CMK (cell line): ENCODE results near the gene FAM111A.
"Not testable (repeated sequence)": the region's sequence is repeated elsewhere in the genome, so short reads cannot be mapped to it uniquely, and the experiment has no call there.

Source experiments
- DNase-seq: peaks from one replicate; pipeline ENCODE4 v3.0.0-alpha.2; 2010; ENCODE audit warnings: low read depth

The FAM111A gene, protein sequence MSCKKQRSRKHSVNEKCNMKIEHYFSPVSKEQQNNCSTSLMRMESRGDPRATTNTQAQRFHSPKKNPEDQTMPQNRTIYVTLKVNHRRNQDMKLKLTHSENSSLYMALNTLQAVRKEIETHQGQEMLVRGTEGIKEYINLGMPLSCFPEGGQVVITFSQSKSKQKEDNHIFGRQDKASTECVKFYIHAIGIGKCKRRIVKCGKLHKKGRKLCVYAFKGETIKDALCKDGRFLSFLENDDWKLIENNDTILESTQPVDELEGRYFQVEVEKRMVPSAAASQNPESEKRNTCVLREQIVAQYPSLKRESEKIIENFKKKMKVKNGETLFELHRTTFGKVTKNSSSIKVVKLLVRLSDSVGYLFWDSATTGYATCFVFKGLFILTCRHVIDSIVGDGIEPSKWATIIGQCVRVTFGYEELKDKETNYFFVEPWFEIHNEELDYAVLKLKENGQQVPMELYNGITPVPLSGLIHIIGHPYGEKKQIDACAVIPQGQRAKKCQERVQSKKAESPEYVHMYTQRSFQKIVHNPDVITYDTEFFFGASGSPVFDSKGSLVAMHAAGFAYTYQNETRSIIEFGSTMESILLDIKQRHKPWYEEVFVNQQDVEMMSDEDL

DNA sequence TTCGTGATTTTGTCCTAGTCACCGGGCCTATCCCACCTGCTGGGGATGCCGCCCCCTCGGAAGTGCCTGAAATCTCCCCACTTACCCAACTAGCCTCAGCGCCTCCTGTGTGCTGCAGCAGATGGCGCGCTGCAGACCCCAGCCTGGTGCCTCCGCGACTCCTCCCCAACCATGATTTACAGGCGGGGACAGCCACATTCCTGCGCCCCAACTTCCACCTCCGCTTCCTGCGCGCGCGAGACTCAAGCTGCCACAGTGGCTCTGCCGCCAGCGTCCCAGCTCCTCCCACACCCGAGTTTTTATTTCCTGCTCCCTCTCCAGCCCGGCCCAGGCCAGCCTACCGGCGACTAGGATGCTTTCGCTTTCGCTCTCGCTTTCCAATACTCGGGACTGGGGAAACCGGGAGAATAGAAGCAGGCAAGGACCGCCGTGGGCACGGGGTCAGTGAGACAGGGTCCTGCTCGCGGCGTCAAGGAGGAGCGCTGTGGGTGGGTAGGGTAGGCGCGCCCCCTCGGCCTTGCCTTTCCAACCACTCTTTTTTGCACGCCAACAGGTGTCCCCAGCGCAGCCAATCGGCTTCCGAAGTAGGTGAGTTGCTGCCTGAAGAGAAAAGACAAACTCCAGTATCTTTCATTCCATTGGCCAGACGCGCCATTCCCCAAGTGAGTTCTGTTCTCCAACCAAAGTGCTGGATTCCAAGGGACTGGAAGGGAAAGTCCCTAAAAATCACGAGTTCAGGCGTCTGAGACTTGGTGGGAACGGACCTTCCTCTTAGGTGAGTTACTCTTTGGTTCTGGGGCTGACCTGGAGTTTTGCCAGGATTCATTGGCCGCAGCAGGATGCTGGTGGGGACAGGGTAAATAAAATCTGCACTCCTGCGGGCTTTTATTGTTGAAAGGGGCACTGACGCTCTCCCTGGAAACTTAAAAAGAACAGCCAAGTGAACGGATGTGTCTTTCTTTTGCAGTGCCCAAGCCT, at the start of gene FAM111A:
Gene FAM111A (plus strand): TSS at position 327 of the 978 bp plus-strand sequence. CDS start 6,017 bp downstream, outside the sequence.
- peak; percentile 58 for DNase-seq

DNA sequence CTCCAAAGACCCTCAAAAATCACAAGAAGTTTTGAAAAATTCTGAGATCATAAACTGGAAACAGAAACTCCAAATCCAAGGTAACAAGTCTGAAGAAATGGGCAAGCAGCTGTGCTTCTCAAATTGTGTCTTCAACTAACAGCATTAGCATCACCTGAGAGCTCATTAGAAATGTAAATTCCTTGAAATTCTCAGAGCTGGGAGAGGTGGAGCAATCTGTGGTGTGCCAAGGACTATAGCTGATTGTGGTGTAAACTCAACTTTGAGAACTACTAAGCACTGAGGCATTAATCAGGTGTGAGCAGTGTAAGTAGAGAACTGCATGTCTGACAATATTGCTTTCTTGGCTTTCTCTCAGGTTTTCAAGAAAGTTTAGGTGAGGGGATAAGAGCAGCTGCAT, 49.1 kb upstream of the FAM111A start:
- not testable (repeated sequence) for DNase-seq

DNA sequence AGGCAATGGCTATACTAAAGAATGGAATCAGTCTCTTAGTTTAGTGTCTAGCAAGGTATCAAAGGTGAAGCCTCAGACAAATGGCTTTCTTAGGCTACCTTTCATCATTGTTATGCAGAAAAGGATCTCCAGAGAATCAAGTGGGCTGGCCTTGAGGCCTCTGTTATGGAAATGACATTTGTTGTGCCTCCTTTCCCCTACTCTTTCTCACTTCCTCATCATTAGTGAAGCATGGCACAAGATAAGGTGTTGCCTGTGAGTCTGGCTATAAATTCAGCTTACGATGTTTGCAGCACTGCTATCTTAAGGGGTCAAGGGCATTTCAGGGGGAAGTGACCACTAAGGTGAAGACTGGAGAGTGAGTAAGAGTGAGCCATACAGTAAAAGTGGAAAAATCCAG, 47.4 kb upstream of the FAM111A start:
- not testable (repeated sequence) for DNase-seq

DNA sequence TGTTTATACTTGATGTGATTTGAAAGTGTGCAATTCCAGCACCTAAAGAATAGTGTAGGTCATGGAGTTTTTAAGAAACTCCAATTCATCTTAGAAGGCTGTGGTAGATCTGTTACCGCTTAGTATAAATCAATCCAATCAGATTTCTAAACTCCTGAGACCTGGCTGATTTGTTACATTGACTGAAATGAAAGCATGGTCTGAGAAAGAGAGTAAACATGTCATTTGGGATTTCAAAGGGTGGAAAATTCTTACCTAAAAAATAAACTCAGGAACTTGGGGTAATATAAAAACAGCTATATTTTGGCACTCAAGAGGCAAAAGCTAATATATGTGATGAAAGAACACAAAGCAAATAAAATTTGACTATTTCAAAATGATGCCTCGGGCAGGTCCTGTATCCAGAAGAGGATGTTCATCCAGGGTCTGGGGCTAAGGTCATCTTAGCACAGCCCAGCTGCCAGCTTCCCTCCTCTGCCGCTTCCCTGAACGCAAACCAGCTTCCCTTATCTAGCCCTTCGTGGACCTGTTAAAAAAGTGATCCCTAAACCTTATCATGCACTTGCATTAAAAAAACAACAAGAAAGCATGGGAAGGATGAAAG, 46.6 kb upstream of the FAM111A start:
- not testable (repeated sequence) for DNase-seq

DNA sequence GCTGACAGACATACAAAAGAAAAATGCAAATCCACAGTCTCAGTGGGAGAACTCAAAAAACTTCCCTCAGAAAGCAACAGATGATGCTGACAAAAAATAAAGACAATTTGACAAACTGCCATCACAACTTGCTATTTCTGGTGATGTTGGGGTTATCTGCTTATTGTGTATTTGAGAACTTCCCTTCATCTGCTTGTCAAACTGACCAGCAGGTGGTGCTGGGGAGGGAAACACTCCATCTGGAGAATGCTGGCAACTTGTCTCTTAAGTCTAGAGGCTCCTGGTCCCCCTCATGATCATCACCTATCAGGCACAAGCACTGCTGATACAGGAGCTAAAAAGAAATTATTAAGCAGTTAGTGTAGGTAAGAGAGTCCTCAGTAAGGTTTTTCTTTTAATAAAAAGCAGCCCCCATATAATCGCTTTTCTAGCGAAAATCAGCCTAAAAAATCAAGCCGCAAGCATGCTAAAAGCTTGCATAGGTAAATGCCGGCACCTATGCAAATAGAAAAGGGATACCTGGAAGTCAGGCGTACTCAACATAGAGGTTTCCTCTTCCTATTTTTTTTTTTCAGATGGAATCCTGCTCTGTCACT, 45.4 kb upstream of the FAM111A start:
- peak; percentile 11 for DNase-seq

DNA sequence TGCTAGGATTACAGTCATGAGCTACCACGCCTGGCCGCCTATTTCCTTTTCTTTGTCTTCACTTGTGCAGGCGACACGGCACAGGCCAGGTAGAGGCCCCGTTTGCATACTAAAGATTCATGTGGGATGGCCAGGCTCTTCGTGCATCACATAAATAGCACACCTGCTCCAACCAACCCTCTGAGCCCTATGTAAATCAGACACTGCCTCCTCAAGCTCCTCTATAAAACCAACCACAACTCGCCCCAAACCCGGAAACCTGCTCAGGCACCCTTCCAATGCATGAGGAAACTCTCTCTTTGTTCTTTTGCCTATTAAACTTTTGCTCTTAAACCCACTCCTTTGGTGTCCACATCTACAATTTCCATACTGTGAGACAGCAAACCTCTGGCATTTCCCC, 44.7 kb upstream of the FAM111A start:
- DNase-seq: not testable (repeated sequence)

DNA sequence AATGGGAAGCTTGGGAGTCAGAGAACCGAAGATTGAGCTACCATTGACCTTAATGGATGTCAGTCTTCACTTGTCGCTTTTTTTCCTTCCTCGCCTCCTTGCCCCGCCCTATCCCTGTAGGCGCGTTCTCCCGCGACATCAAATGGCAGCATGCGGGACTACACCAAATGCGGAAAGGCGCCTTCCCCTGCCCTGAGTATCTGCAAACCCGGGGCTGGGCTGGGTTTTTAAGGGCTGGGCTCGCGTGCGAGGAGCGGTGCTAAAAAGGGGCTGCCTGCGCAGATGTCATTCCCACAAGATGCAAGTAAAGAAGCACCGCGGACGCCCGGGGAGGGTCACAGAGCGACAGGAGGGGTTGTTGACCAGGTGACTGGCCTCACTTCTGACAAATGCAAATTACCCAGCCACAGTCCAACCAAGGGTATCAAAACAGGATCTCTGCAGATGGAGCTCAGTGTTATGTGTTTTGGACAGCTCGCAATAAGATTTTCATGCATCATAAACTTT, 40.3 kb upstream of the FAM111A start:
- no peak for DNase-seq

DNA sequence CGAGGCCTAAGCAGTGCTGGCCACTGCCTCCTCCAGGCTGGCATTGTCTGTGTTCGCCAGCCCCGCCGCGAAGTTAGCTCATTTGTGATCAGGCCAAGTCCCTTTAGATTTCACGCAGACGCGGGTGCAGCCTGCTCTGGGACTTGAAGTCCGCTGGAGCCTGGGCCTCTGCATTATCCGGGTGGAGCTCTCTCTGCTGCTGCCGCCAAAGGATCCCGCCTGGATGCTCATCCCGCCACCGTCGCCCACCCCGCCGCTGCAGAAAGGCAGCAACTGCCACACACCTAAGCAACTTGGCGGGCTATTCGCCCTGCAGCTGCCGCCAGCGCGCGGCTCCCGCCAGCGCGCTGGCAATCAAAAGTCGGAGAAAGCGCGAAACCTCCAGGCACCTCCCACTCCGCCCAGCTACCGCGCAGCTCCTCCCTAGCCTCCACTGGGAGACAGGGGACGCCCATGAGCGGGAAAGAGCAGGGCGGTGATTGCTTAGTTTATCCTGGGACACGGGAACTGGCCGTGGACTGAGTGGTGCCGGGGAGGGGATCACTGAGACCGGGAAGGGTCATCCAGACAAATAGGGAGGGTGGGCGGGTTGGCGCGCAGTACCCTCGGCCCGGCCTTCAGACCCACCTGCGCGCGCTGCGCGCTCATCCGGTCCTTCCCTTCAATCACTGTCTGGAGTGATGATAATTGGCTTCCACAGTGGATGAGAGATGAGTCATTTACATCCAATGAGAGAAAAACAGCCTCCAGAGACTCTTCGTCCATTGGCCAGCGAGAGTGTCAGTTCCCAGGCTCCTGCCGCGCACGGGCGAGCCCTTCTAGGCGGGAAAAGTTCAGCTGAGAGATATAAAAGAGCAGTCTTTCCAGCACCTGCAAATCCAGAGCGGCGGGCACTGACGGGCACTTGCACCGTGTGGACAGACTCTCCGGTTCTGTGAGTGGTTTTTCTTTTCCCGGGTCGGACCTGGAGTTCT, 36.0 kb upstream of the FAM111A start, which contains the start of gene FAM111B:
Gene FAM111B (plus strand): TSS at position 875 of the 974 bp plus-strand sequence. CDS start 2,389 bp downstream, outside the sequence.
- no peak for DNase-seq

DNA sequence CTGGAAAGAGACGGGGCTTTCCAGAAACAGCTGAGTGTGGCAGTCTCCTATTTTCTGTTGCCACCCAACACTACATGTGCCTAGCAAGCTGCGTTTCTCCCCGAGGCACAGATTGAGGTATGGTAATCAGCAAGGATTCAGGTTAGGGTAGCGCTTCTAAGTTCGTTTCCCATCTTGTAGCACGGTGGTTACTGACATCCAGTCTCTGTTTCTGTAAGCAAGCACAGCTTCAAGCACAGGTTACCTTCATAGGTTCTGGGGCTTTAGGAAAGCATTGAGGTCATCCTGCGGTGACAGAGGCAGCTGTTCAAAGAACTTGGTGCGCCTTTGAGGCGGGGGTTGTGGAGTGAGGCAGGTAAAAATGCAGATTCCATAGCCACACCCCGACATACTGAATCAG, 34.9 kb upstream of the FAM111A start:
- not testable (repeated sequence) for DNase-seq

DNA sequence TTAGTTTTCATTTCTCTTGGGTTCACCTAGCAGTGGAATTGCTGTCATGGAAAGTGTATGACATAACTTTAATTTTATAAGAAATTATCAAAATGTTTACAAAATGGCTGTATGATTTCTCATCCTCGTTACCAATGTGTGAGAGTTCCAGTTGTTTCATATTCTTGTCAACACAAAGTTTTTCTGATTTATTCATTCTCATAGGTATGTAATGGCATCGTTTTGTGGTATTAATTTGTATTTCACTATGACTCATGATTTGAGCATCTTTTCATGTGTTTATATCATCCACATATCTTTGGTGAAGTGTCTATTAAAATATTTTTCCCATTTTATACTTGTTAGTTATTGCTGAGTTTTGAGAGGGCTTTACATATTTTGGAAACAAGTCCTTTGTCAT, 30.2 kb upstream of the FAM111A start:
- DNase-seq: no peak

DNA sequence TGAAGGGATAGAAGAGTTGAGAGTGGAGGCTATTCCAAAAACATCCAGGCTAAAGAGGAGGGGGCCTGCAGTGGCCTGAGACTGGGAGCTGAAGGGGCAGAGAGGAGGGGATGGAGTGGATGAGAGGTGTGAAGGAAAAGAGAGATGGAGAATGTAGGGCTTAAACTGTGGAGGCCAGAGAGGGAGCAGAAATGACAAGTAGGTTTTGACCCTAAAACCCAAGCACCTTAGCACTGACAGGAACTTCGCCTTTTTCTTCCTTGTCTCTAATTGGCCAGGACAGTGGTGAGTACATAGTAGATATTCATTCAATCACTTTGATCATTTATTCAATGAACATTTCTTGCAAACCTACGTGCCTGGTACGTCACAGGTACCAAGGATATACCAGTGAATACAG, 28.3 kb upstream of the FAM111A start:
- DNase-seq: no peak

DNA sequence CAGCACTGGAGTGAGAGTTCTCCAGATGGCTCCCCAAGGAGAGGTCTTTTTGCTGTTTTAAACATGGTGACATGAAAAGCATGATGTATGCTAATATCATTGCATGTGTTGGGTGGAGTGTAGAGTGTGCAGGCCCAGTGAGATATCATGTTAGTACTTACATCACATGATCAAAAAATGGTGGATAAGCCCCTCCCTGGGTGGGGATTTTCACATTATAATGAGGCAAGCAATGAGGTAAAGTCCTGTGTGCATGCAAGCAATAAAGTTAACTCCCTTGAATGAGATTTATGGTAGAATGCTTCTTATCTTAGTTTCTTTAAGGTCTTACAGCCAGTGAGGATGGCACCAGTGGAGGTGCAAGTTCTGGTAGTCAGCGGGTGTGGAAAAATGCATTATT, 27.1 kb upstream of the FAM111A start:
- DNase-seq: no peak

DNA sequence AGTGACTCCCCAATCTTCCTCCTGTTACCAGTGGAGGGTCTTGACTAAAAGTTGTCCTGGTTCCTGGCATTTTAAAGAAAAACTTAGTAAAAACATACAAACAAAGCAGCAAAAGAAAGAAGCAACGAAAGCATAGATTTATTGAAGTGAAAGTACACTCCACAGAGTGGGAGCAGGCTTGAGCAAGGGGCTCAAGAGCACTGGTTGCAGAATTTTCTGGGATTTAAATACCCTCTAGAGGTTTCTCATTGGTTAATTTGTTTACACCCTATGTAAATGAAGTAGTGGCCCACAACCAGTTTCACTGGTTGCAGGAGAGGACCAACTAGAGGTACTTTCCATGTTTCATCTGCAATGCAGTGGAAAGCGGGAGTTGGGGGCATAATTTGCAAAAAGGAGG, 24.9 kb upstream of the FAM111A start:
- DNase-seq: no peak

DNA sequence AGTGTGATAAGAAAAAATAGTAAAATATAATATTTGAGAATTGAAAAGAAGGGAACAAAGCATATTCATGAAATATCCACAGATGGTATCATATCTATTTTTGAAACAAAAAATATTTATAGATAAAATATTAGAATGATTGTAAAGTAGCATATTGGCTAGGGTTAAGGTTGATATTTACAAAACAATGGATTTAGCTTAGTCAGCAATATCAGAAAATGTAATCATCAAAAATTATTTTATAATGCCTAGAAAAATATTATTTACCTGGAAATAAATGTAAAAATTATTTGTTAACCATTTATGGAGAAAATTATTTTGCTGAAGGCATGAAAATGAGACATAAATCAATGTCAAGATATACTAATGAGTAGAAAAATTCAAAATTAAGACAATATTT, 22.8 kb upstream of the FAM111A start:
- no peak for DNase-seq

DNA sequence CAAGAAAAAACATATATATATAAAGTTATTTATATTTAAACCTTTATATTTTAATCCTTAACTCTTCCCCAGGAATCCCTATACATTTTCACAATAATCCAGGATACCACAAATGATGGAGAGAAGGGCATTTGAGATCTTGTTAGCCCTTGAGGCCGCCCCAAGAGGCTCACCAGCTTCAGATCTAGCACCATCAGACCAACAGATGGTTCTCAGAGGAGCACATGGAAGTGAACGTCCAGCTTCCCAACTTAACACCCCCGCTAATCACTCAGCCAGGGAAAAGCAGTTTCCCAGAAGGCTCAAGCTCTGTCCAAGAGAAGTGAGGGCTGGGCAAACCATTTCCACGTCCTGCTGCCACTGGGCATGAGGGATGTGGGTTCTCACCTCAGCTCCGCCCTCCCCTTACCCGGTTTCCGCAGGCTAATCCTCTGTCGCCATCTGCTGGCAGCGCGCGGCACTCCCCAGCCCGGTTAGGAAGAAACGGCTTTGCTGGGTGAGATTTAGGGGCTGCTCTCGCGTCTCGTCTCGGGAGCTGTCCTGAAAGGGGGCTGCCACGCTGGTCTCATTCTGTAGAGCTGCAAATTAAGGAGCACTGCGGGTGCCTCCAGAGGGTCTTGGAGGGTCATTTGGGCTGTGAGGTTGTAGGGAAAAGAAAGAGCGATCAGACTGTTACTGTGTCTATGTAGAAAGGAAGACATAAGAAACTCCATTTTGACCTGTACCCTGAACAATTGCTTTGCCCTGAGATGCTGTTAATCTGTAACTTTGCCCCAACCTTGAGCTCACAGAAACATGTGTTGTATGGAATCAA, 6.8 kb upstream of the FAM111A start:
- peak; percentile 56 for DNase-seq

DNA sequence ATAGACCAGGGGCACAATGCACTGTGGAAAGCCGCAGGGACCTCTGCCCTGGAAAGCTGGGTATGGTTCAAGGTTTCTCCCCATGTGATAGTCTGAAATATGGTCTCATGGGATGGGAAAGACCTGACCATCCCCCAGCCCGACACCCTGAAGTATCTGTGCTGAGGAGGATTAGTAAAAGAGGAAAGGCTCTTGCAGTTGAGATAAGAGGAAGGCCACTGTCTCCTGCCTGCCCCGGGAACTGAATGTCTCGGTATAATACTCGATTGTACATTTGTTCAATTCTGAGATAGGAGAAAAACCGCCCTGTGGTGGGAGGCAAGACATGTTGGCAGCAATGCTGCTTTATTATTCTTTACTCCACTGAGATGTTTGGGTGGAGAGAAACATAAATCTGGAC, 6.1 kb upstream of the FAM111A start:
- DNase-seq: not testable (repeated sequence)

DNA sequence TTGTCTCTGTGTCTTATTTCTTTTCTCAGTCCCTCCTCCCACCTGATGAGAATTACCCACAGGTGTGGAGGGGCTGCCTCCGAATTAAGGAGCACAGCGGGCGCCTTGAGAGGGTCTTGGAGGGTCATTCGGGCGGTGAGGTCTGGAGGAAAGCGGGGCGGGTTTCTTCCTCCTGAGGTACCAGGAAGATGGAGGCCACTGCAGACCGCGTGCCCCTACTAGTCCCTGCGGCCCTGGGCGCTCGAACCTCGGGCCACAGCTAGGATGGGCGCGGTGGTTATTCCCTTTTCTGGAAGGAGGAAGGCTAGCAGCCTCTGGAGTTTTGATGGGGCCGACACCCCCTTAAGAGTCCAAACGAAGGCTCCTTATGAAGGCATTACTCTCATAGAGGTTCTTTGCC, 5.5 kb upstream of the FAM111A start:
- DNase-seq: no peak

DNA sequence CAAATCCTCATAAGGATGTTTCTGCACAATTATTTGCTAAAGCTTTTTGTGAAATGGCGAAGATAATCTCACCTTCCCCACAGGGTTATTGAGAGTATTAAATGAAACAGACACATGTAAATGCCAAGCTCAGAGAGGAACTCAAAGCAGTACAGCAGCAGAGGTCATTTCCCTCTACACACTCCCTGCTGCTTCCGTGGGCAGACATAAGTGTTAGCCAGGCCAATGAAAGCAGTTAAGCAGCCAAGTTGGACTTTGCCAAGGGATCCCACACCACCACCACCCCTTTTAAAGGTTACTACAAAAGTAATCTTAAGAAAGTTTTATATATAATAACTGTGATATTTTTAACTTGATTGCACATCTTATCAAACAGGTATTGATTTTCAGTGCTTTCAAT, 4.0 kb upstream of the FAM111A start:
- no peak for DNase-seq

DNA sequence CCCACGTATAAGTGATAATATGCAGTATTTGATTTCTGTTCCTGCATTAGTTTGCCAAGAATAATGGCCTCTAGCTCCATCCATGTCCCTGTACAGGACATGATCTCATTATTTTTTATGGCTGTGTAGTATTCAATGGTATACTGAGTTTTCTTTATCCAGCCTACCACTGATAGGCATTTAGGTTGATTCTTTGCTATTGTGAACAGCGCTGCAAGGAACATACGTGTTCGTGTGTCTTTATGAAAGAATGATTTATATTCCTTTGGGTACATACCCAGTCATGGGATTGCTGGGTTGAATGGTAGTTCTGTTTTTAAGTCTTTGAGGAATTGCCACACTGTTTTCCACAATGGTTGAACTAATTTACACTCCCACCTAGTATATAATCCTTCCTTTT, 1.5 kb upstream of the FAM111A start:
- no peak for DNase-seq
